BJ (cell line): ENCODE results near the gene C16orf74. TPM values are rescaled to one million over a fixed set of nuclear protein-coding genes. Genes with fewer than 3 reads are reported as not detected.

Experiments used
- CTCF ChIA-PET: fragments of 350-600 bp; formaldehyde crosslinking; extraction: SDS; loops from one replicate; lab custom pipeline; 2021; ENCODE audit warnings: antibody characterized with exemption, inconsistent platforms; lab: Yijun Ruan, JAX
- POLR2A ChIA-PET: fragments of 300-600 bp; sonication (Branson Sonifier 250); formaldehyde crosslinking; extraction: SDS; loops from one replicate; lab custom pipeline; 2021; ENCODE audit warnings: antibody characterized with exemption; lab: Charles Lee
- DNase-seq: peaks from one replicate; pipeline ENCODE4 v3.0.0-alpha.2; 2011; ENCODE audit warnings: low read depth
- H3K27me3 ChIP-seq: 2 replicates; pipeline ENCODE4 v1.6.0; 2011; ENCODE audit warnings: low read length; ENCODE audit not compliant: control insufficient read depth, insufficient read depth
- H3K36me3 ChIP-seq: 2 replicates; pipeline ENCODE4 v1.5.1; 2011; ENCODE audit warnings: low read length; ENCODE audit not compliant: control insufficient read depth, insufficient read depth
- H3K4me3 ChIP-seq: 2 replicates; pipeline ENCODE4 v1.5.1; 2011; ENCODE audit warnings: low read depth, mild to moderate bottlenecking, control low read depth, low read length
- polyA plus RNA-seq: library from polyadenylated mRNA; depleted of rRNA; stranded (reverse); fragments of >200 nt; gene quantifications from 2 replicates; pipeline ENCODE4 v1.2.3, GENCODE V29; 2011
- TF ChIP-seq, protein P1 (sequence below): IDR thresholded peaks from 2 replicates; pipeline ENCODE4 v1.5.1; 2011; ENCODE audit warnings: low read depth, mild to moderate bottlenecking, control low read depth, inconsistent platforms, low read length, moderate library complexity; ENCODE audit not compliant: insufficient read depth

Gene C16orf74
- polyA plus RNA-seq, 1 experiment: 2.9 TPM

DNA sequence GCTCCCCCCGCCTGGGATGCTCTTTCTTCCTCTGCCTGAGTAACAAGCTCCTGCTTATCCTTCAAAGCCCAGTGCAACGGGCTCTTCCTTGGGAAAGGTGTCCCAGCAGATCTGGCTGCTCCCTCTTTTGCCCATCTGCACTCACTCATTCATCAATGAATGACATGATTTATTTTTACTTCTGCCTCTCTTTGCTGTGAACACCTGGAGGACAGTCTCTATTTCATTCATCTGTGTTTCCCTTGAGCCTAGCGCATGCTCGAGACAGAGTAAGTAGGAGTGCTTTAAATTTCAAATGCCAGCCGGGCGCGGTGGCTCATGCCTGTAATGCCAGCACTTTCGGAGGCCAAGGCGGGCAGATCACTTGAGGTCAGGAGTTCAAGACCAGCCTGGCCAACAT, 40.2 kb downstream of the C16orf74 start:
- ChIA-PET CTCF (no interaction called here), POLR2A (no interaction called here)
- DNase-seq: no peak
- Histone ChIP-seq H3K27me3 (no peaks in the 10 kb centered on the region), H3K36me3 (no peaks in the 10 kb centered on the region), H3K4me3 (no peak overlapping the region)
- TF ChIP-seq, protein P1, sequence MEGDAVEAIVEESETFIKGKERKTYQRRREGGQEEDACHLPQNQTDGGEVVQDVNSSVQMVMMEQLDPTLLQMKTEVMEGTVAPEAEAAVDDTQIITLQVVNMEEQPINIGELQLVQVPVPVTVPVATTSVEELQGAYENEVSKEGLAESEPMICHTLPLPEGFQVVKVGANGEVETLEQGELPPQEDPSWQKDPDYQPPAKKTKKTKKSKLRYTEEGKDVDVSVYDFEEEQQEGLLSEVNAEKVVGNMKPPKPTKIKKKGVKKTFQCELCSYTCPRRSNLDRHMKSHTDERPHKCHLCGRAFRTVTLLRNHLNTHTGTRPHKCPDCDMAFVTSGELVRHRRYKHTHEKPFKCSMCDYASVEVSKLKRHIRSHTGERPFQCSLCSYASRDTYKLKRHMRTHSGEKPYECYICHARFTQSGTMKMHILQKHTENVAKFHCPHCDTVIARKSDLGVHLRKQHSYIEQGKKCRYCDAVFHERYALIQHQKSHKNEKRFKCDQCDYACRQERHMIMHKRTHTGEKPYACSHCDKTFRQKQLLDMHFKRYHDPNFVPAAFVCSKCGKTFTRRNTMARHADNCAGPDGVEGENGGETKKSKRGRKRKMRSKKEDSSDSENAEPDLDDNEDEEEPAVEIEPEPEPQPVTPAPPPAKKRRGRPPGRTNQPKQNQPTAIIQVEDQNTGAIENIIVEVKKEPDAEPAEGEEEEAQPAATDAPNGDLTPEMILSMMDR: no peak

DNA sequence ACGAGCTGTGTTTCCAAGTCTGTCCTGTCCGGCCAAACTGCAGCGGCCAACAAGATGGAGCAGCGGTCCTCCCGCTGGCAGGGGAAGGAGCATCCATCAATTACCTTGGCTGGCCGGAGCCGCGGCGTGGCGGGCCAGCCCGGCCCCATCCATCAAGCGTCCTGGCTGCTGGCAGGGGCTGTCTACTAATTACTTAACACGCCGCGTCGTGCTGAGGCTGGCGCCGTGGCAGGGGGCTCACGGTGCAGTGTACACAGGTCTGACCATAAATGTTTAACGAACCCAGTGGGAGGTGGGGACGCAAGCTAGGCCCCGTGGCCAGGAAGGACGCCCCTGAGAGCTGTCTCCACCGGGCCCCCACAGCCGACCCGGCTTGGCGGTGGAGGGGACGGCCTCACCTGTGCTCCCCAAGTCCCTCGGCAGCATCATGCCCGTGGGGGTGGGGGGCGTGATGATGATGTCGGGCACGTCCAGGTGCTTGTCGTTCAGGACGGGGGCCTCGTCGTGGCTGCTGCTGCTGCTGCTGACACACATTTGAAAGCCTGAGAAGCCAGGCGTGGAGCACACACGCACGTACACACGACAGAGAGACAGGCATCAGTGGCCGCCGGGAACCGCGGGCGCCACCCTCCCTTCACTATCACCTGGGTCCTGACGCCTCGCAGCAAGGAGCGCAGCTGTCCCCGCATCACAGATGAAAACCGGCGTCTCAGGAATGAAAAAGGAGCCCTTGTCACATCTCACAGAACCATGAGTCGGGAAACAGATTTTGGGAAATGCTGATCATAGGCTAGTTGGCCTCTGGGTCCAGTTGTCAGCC, 40.9 kb downstream of the C16orf74 start:
- H3K4me3 ChIP-seq: no peak overlapping the region
- H3K36me3 ChIP-seq: no peaks in the 10 kb centered on the region
- ChIA-PET POLR2A (no interaction called here), CTCF (interaction anchor here (0.8 to 1.8 kb wide), 2 partner anchors 8 to 434 kb away, joined by 4 to 10 read pairs; no protein-coding TSS in a partner anchor)
- no peak for DNase-seq
- no peaks in the 10 kb centered on the region for H3K27me3 ChIP-seq
- TF ChIP-seq, protein P1: no peak

DNA sequence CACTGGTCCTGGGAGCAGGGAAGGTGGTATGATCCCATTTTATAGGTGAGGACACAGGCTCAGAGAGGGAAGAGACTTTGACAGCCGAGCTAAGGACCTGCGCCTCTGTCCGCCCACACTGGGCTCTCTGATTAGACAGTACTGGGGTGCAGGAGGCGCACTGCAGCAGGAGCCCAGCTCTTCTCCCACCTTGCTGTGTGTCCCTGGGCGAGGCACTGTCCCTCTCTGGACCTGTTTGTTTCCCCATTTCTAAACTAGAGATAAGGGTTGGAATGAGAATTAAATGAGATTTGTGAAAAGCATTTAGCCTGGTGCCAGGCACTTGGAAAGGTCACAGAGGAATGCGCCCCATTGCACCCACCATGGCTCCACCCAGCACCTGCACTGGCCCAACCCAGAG, 42.6 kb downstream of the C16orf74 start:
- POLR2A ChIA-PET: no interaction called here
- DNase-seq: no peak
- H3K36me3 ChIP-seq: no peaks in the 10 kb centered on the region
- CTCF ChIA-PET: interaction anchor here (1.8 kb wide), 1 partner anchor 10 kb away, joined by 10 read pairs; no protein-coding TSS in a partner anchor
- TF ChIP-seq, protein P1: no peak
- no peak overlapping the region for H3K4me3 ChIP-seq
- H3K27me3 ChIP-seq: no peaks in the 10 kb centered on the region

DNA sequence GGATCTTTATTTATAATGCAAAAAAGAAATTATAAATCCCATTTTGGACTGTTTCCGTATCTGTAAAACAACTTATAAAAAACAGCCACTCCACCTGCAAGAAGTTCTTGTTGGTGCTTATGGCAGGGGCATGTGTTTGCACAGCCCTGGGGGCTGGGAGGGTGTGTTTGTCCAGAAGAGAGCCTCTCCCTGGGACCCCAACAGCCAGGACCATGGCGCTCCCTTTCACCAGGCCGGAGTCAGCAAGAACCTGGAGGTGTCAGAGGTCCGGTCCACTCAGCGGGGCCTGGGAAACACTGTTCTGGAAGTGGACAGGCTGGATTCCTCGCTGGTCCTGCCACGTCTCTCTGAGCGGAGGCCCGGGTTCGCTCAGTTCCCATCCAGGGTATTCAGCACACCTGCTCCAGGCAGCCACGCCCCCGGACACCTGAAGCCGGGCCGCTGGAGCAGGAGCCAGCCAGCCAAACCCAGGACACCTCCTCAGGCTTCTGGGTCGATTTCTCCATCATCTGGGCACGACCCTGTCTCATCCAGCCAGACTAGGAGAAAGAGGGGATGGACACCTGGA, 43.3 kb downstream of the C16orf74 start:
- no peak overlapping the region for H3K4me3 ChIP-seq
- H3K36me3 ChIP-seq: no peaks in the 10 kb centered on the region
- POLR2A ChIA-PET: no interaction called here
- TF ChIP-seq, protein P1: no peak
- CTCF ChIA-PET: no interaction called here
- DNase-seq: no peak
- H3K27me3 ChIP-seq: no peaks in the 10 kb centered on the region

DNA sequence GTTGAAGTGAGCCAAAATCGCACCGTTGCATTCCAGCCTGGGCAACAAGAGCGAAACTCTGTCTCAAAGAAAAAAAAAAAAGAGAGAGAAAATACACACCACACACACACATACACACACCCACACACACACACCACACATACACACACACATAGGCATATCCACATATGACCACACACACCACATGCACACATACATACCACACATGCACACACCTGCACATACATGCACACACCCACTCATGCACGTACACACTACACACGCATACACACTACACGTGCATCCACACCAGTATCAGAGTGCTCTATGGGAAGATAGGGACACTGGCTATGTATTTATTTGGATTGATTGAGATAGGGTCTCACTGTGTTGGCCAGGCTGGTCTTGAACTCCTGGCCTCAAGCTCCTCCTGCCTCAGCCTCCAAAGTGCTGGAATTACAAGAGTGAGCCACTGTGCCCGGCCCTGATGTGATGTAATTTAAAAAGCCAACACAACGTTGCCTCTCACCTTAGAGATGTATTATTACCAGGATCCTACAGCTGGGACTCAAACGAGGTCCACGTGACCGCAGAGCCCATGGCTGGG, 44.4 kb downstream of the C16orf74 start:
- TF ChIP-seq, protein P1: no peak
- no peak for DNase-seq
- CTCF ChIA-PET: interaction anchor here (0.6 kb wide), 1 partner anchor 8 kb away, joined by 3 read pairs; no protein-coding TSS in a partner anchor
- no peaks in the 10 kb centered on the region for H3K36me3 ChIP-seq
- POLR2A ChIA-PET: no interaction called here
- H3K4me3 ChIP-seq: no peak overlapping the region
- H3K27me3 ChIP-seq: no peaks in the 10 kb centered on the region
